NCI-H1105 treated with DMSO at 0.1 percent for 48 hours (cell line): ENCODE results near the gene IRF2BP2.
A peak's percentile ranks its signal among the peaks of the same experiment; 100 is the strongest.

Source experiments
- DNase-seq: peaks from one replicate; lab custom pipeline; 2025; lab: John Stamatoyannopoulos, UW

The IRF2BP2 gene

DNA sequence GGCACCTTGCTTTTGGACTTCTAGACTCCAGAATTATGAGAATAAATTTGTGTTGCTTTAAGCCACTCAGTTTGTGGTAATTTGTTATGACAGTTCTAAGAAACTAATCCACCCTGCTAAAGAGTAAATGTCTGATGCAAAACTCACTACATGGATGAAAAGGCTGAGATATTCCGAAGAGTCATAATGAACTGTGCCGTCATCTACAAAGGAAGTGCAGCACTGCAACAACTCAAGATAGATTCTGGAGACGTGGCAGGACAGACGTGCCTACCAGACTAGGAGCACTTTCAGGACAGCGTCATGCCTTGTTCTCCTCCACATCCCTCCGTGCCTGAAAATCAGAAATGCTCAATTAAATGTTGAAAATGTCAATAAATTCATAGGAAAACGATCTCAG lies 24.4 kb upstream of the IRF2BP2 start:
- no peak for DNase-seq

DNA sequence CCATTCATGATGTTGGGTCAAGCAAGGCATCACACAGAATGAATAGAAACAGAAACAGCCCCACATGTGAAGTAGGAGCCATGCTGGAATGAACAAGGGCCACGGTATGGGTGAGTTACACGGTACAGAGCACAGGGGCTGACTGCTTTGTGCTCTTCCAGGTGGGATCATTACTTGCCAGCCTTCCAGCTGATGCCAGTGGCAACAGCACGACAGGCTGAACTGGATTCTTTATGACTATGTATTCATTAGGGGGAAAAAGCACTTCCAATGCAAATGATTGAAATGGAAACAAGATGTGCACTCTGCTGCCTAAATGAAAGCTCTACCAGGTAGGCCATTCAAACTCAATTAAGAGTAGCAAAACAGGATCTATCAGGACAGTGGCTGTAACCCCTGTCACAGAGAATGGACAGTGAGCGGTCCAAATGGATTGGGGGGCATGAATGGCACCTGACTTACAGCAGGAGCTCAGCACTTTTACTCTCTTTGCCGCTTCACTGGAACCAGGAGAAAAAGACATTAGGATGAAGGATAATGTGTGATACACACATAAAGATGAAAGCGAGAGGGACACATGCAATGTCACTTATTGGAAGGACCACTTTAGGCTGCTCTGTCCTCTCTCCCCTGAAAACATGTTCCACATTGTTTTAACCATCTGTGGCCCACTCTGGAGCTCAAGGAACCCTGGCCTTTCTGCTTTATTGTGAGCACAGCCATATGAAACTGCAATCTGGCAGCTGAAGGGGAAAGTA lies 23.4 kb upstream of the IRF2BP2 start:
- DNase-seq = no peak

DNA sequence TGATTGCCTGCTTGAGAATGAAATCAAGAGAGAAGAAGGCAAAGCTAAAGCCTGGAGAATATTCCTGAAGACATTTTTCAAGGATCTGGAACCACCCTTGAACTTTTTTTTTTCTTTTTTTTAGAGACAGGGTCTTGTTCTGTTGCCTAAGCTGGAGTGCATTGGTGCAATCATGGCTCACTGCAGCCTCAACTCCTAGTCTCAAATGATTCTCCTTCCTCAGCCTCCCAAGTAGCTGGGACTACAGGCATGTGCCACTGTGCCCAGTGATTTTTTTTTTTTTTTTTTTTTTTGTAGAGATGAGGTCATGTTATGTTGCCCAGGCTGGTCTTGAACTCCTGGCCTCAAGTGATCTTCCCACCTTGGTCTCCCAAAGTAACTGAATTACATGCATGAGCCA lies 22.2 kb upstream of the IRF2BP2 start:
- DNase-seq = no peak

DNA sequence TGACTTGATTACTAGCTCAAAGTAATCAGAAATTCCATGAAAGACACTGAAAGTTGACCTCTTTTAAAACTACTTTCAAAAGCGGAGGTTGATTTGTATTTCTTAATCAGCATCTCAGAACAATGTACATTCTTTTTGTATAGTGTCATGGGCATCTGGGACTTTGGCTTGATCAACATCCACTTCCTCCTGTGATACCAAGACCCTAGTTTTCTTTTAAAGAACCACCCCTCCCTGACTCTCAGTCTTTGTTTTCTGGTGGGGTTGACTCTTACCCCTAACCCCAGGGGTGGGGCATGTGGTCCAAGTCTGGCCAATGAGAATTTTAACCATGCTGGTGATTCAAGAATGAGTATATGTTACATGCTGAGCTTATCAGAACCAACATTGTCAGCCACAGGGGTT lies 21.7 kb upstream of the IRF2BP2 start:
- no peak for DNase-seq

DNA sequence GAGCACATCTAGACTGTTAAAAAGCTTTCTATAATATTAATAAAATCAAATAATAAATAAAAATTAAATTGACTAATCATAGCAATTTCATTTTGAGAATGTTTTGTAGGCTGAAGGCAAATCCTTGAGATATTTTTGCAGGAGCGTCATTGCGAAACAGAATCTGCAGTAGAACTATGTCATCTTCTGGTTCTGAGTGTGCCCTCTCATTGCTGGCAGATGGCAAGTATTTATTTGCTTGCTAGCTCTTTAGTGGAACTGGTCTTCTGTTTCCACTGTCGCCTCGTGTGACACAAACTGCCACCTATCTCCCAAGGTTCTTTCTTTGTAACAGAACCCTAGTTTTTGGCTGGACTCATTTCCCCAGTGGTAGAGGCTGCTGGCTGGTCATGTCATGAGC lies 19.0 kb upstream of the IRF2BP2 start:
- DNase-seq = no peak

DNA sequence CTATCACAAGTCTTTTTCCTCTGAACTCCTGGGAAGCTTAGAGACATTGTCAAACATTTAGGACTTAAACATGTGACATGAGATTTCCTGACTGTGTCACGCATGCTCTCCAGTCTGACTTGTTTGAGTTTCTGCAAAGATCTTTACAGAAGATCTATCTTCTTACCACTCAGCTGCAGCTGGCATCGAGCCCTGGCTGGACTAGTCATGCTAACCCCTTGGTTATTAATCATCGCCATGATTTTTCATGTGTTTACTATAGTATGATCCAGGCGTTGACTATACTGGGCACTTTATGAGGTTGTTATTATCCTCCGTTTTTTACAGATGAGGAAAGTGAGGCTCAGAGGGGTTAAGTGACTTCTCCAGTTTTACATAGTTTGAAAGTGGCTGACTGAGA lies 18.1 kb upstream of the IRF2BP2 start:
- DNase-seq = no peak

DNA sequence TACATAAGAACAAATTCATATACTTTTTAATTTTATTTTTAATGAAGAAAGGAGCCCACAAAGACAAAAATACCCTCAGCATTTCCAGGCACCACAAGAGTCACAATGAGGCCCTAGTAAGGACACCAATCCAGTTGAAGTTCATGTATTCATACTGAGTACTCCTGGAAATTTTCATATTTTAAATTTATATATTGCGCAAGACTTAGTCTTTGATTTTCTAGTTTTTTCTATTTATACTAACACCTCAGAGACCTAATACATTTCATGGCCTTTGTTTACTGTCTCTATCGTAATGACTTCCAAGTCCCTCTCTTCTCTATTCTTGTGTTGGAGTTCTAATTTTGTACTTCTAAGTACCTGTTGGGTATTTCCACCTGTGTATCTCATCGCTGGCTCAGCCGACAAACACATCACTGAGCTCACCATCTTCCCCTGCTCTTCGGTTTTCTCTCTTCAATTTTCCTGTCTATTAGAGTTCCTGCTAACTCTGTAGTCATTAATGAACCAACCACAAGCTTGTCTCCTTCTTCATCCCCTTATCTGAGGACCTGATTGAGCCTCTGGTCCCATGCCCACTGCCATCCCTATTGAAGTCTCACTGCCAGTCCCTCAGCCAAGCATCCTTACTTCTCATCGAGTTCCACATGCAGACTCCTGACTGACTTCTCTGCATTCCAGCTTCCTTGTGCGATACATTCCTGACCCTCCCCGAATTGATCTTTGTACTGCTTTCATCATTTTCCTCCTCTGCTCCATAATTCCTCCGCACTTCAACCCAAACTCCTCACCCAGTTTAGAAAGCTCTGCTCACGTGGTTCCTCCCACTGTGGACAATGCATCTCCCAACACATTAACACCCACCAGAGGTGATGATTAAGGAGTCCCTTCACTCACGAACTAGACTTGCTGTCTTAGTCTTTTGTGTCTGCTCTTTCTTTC lies 17.3 kb upstream of the IRF2BP2 start:
- DNase-seq = no peak

DNA sequence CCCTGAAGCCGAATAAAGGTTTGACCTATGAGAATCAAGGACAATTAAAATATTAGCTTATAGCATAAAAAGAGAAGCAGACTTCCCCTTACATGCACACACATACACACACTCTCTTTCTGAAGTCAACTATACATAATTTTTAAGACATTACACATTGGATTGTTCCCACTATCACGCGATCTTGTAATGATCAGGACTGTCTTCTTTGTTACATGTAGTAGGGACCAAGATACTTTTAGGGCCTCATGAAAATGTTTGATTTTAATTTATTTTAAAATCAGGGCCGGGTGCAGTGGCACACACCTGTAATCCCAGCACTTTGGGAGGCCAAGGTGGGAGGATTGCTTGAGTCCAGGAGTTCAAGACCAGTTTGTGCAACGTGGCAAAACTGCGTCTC lies 16.4 kb upstream of the IRF2BP2 start:
- DNase-seq = no peak

DNA sequence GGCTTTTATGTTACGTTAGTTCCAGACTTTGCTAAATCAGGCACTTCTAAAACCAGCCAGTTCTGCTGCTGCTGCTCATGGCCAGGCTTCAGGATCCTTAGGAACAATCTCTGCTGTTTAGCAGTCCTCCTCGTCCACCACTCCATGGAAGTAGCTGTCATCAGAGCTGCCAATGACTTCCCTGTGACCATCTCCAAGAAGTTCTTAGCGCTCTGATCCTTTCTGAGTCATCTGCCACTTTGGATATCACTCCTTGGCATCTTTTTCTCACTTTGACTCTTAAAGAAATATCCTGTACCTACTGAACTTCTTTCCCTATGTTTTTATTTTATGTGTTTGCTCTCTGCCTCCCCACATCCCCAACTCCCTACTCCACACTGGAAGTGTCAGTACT lies 14.7 kb upstream of the IRF2BP2 start:
- DNase-seq = no peak

DNA sequence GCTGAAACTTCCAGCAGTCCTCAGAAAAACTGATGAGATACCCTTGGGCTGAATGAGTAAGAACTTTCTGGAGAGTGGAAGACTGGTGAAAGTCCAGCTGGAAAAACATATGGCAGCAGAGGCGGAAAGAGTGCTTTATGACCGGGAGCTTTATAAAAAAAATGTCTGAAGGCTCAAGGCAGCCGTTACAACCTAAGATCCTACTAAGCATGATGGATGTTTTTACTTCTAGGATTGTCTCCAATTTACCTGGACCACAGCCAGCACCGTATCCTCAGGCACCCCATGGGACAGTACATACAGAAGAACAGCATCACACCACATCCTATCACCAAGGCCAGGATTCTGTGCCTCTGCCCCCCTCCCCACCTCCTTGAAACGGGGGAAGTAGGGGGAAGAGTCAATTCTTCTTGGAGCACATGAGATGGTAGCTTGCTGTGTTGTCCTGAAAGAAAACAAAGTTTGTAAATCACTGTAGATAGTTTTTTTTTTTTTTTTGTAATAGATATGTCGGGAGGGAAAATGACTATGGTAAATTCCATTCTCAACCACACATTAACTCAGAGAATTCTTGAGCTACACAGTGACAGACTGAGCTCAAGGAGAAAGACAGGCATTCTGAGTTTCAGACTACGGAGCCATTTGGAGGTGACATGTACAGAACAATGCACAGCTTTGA lies 11.8 kb upstream of the IRF2BP2 start:
- DNase-seq = no peak

DNA sequence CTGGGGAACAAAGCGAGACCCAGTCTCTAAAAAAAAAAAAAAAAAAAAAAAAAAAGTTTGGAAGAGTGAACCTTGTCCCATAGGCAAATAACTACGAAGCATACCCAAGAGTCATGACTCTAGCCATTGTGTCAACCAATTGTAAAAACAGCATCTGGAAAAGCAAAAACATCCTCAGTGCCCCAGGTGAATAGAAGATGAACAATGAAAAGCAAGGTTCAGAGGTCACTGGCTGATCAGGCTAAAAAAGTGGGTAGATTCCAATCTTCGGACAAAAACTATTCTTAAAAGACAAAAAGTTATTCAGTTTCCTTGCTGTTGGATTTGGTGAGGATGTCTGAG lies 11.1 kb upstream of the IRF2BP2 start:
- no peak for DNase-seq

DNA sequence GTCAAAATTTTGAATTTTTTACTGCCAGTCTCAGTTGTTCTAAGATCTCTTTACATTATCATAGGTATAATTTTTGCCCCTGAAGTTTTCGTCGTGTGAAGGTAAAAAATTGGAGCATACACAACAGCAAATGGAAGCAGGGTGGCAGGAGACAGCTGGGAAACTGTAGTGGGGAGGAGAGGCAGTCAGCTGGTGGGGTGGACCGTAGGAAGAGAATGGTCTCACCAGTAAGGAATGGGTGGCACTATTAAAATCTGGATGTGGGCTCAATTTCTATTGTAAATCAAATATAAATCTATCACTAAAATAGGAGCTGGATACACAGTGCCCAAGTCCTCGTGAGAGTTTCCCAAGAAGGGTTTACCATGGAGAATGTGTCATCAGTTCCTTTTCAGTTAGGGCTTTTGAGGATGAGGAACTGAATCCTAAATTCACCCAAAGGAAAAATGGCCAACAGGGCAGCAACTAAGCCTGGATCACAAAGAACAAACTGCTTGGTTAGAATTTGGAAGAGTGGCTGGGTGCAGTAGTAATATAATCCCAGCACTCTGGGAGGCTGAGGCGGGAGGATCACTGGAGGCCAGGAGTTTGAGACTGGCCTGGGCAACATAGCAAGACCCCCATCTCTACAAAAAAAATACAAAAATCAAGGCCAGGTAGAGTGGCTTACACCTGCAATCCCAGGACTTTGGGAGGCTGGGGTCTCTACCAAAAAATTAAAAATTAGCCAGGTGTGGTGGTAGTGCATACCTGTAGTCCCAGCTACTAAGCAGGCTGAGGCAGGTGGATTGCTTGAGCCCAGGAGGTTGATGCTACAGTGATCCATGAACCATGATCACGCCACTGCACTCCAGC lies 10.5 kb upstream of the IRF2BP2 start:
- no peak for DNase-seq

DNA sequence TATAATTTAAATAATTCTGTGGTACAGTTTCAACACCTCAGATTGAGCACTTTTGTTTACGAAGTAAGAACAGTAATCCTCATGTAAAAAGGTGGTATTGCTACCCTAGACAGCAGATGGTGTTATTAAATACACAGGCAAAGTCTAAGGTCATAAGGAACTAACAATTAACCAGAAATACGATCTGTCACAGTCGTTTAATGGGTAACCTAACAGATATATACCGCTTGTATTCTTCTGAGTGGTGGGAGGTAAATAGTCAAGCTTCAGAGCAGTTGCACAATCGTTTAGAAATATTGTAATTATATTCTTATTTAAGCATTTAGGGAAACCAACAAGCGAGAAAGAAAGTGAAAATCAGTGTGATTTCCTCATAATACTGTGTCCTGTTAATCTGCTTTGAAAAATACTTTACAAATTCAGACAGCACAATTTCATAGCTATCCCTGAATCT lies 9.8 kb upstream of the IRF2BP2 start:
- DNase-seq = peak; percentile 57

DNA sequence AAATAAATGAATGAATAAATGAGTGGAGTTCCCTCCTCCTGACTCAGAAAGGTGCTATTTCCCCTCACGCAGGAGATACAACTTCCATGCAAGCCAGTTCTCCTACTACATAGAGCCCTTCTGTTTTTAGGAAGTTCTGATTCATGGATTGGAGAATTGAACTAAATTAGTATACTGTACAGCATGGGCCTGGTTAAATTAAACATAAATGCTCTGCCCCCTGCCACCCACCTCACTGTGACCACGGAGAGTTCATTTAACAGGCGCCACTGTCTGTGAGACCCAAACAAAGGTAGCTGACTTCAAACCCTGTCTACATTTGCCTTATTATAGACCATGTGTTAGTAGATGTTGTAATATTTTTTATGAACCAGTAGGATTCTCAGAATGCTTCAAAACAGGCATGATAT lies 9.1 kb upstream of the IRF2BP2 start:
- DNase-seq = no peak

DNA sequence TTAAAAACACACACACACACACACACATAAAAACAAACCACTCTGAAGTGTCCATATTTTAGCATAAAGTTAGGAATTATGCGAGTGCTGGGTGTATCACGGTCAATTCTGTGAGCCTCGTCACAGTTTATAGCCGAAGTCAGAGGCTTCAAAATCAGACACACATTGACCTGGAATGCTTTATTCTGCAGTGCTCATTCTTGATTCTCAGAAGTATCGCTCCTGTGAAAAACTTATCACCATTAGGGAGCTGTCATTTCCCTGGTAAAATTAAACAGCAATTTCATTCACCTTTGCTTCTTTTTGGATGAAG lies 8.7 kb upstream of the IRF2BP2 start:
- no peak for DNase-seq

DNA sequence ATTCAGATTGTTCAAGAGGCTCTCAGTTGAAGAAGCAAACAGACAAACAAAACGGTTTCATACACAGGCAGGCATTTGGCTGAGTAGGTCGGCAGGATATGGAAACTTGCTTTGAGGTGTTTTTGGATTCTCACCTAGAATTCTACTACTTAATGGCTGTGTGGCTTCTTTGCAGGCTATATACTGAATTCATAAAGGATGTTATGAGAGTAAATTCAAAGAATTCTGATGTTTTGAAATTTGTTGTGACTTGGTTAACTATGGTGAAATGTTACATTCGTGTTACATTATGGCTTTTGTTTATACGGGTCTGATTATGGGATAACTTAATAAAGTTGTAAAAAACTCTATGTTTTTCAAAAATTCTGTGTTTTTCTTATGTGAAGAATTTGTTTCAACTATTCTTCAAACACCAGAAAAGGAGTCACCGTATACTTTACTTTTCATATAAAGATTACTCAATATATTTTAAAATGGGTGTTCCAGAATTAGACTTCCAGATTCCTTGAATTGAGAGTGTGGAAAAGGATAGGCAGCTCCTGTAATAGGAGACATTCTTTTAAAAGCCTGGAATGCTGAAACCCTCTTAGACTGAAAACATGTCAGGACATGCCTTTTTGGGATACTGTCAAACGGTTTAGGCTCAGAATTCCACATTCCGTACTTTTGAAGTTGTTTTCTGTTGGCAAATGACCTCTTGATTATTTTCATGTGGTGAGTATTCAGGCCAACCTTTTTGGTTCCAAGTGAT lies 8.2 kb upstream of the IRF2BP2 start:
- peak; percentile 49 for DNase-seq

DNA sequence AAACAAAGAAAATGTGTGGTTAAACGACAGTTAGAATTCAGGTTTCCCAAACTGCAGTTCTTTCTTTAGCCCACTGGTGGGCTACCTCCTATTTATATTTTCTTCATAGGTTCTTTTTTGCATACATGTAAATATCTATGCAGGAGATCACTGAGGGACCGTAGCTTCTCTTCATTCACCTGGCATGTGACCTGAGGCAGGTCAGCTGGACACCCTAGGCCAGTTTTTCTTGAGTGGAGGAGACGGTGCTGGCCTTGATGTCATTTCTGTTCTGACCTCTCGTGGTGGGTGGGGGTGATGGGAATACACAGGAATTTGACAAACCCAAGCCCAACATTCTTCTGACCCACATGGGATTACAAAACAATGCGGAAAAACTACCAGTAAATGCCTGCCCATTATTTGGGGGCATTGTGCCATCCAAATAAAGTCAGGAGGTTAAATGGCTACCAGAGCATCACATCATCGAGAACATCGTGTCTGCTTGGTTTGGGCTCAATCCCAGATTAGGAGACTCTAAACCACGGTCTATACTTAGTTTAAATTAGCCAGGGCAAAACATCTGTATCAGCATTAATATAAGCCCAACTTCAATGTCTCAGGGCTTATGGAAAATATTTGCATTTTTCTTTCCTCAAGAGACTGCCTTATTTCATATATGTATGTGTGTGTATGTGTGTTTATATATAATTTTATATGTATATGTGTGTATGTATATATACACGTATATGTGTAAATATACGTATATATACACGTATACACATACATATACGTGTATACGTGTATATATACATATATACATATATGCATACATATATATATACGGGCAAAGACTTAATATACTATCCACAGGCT lies 7.4 kb upstream of the IRF2BP2 start:
- DNase-seq = no peak

DNA sequence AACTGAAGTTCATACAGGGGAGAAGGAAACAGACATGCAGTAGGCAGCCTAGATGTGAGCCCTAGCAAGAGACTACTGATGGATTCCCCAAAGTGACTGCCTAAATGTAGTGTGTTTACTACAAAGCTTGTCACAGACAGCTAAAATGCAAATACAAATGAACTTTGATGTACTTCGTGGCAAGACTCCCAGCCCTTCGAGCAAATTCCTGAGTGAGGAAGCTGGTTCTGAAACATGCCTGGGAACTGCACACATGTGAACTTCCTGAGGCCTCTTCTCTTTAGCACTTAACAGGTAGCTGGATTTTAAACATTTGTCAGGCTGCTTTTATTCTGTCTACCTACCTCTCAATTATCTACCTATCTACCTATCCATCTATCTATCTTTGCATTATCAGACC lies 6.7 kb upstream of the IRF2BP2 start:
- no peak for DNase-seq

DNA sequence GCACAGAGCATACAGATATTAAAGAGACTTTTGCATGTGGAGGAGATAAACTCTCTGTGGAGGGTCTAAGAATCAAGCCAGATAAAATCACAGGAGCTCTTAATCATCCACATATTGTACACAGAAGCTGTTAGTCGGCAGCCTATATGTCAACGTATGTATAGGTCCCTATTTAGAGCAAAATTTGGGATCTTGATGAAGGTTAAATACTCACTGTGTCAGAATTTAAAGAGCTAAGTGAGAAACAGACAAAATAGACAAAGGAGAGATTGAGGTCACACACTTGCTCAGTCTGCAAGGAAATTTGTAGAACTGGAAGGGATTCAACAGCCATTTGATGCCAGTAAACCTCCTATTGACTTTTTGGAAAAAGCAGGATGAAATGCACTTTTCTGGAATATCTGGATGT lies 4.1 kb upstream of the IRF2BP2 start:
- DNase-seq = no peak

DNA sequence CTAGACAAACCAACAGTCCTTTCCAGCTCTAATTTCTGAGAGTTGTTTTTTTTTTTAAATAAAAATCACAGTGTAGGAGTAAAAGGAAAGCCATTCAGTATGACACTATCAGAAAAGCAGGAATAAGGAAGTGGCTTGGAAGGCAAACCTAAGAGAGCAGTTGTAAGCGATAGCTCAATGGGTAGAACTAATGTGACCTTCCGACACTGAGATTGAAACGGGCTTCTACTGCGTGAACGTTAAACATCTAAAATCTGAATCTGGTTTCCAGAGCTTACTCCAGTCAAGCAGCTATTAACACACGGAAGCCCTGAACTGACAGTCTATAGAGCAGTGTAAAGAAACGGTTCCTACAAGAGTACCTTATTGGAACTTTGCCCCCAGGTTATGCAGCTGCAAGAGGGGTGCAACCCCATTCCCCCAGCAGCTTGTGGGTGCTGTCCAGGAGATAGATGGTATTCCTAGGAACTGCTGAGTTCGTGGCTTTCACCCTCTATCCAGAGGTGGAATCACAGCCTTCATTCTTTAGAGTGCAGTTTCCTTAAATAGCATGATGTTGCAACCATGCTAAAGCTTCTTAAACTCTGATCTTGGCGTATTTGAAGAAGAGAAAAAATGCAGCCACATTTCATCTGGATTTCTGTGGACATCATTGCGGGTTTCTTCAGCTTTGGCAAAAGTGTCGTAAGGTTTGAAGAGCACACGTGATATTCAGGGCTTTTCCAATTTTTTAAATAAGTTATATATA lies 3.3 kb upstream of the IRF2BP2 start:
- no peak for DNase-seq
